GM11168 (cell line): ENCODE data around the gene CACNA1C.

Experiments
- in situ Hi-C: fragments of 300-500 bp; cut with MboI; formaldehyde crosslinking; loops from one replicate; pipeline ENCODE4 v1.12.0; 2022; ENCODE audit warnings: low sequenced_read_pairs; ENCODE audit not compliant: unreplicated experiment

The CACNA1C gene

DNA sequence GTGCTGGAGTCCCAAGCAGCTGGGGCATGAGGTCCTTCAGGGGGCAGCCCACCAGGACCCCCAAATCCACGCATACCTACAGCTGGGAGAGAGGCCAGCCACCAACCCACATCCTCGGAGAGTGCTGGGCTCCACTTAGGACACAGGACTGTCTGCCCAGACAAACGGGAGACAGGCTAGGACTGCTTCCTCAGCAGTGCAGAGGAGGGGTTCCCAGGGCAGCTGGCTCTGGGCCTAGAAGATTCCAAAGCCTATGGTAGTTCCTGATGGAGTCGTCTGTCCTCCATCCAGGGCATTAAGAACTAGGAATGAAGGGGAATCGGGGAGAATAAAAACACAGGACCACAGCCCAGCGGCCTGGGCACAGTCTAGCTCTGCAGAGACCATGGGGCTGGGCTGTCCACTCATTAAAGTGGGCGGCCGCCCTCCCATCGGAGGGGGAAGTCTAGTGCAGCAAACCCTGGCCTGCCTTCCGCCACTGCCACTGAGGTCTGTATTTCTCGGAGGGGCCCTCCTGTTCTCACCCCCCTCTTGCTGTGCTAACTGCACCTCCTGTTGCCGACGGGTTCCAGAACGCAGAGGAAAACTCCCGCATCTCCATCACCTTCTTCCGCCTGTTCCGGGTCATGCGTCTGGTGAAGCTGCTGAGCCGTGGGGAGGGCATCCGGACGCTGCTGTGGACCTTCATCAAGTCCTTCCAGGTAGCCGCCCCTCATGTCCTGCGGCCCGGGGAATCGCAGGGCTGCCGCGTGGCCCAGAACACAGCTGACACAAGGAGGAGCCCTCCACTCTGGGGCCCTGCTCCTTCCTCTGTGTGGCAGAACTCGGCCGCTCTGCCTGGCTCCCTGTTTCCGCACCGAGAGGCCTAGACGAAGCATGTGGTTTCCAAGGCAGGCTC is 598.5 kb downstream of the CACNA1C start:
- in situ Hi-C loops, result no loop called here

DNA sequence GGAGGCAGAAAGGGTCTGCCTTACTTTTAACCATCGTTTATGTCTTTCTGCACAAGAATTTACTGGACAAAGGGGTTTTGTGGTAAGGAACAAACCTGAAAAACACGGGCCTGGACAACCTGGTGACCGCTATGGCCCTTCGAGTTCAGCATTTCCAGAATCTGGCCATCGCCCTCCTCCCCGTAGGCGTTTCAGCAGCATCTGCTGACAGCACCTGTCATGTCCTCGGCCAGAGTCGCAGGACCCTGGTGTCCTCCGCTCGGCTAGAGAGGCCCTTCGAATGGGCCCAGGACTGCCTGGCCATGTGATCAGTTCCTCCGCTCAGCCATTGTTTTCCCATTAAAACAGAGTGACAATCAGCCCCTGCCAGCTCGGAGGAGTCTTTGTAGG is 599.2 kb downstream of the CACNA1C start:
- in situ Hi-C loops, result no loop called here

DNA sequence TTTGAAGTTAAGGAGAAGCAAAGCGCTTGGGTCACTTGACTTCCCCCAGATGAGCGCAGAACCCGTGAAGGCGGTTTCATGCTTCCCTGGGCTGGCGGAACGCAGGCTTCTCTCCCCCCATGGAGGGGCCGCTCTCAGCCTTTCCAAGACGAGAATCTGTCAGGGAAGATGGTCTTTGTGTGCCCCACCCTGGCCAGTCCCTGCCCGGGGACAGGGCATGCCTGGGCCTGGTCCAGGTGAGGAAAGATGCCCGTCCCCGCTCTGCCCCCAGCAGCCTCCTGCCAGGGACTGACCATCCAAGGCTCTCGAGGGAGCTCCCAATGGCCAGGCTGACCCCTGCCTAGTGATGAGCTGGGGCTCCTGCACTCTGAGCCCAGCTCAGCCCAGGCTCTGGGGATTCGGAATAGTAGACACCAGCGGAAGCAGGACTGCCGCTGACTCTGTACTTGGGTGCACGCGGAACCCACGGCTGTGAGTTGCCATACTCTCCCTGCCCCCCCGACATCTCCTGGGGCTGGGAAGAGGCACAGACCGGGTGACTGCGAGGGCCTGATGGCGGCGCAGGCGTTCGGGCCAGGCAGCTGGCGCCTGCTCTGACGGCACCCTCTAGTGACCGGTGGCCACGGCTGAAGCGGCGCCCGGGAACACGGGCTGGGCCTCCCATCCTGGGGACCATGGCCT is 599.8 kb downstream of the CACNA1C start:
- in situ Hi-C loops, result no loop called here

DNA sequence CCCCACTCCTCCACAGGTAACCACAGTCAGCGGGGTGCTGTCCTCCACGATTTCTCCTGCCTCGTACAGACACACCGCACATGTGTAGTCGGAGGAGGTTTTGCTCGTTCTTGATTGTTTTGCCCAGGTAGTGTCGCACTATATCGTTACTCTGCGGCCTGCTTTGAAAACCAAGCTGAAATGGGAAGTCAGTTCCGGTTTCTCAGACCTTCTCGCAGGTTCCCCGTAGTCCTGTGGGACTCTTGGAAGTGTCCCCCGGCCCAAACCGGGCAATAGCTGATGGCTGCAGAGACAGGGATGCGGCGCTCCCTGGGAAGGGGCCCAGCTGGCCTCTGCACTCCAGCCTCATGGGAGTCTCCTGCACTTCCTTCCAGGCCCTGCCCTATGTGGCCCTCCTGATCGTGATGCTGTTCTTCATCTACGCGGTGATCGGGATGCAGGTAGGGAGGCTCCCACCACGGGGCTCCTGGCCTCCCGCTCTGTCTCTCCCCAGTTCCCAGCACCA is 600.7 kb downstream of the CACNA1C start:
- in situ Hi-C loops, result no loop called here

DNA sequence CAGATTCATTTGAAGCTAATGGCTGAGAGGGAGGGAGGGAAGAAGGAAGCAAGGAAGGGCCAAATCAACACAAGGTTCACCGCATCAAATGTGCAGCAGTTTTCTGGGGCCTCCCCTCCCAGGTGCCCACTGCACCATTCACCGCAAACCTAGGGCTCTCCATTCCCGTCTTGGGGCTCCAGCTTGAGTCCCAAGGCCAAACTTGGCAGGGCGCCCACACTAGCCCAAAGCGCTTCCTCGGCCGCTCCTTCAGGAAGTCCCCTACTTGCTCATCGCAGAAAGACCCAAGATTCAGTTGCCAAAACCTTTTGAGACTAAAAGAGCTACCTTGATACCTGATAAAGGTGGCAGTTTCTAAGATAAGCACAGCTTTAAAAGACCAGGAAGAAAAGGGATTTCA is 601.5 kb downstream of the CACNA1C start:
- in situ Hi-C loops, result no loop called here

DNA sequence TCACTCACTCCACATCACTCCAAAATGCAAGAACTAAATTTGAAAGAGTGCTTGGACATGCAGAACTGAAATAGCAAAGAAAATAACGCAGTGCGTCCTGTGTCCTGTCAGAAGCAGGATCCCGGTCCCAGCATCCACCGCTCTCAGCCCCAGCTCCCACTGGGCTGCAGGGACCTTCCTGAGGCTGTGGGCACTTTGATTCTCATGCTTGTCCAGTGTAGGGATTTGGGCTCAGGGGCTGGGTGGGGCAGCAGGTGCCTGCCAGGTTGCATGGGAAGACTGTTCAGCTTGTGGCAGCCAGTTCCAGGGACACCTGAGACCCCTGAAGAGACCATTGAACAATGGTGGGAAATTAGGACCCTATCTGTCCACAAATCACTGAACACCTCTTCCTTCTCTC is 602.0 kb downstream of the CACNA1C start:
- in situ Hi-C loops, result no loop called here

DNA sequence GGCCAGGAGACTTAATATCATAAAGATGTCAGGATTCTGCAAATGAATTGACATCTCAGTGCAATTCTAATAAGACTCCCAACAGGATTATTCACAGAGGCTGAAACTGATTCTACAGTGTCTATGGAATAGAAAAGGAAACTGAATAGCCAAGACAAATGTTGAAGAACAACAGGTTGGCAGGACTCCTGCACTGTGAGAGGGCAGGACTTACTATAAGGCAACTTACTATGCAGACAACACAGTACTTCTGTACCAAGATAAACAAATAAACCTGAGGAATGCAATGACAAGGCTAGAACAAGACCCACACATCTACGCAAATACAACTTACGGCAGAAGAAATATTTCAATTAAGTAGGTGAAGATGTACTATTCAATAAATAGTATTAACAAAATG is 609.7 kb downstream of the CACNA1C start:
- in situ Hi-C loops, result no loop called here

DNA sequence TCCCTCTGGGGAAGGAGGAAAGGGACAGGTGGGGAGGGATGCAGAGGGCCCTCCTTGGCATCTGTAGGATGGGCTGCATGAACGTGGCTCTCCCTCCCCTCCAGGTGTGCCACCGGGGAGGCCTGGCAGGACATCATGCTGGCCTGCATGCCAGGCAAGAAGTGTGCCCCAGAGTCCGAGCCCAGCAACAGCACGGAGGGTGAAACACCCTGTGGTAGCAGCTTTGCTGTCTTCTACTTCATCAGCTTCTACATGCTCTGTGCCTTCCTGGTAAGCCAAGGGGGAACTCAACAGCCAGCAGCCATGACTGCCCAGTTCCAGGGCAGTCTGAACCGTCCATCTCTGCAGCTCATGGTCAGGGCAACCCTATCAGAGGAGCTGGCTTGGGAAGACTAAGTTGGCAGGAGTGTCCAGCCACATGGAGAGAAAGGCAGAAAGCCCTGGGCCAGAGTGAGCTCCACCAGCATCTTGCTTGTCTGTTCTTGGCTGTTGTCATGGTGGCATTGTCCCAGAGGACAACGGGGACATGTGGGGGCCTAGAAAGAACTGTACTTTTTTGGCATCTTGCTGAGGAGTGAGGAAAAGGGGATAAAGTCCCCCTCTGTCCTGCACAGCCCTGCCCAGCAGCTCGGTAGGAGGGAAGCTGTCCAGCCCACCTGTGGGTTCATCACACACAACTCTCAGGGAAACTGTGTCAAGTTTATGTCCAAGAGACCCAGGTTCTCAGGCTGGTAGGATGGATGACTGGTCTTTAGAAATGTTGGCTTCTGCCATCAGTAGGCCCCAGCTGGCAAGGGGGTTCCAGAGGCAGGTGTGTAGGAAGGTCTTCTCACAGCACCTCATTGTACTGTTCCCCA is 612.2 kb downstream of the CACNA1C start:
- in situ Hi-C loops, result no loop called here

DNA sequence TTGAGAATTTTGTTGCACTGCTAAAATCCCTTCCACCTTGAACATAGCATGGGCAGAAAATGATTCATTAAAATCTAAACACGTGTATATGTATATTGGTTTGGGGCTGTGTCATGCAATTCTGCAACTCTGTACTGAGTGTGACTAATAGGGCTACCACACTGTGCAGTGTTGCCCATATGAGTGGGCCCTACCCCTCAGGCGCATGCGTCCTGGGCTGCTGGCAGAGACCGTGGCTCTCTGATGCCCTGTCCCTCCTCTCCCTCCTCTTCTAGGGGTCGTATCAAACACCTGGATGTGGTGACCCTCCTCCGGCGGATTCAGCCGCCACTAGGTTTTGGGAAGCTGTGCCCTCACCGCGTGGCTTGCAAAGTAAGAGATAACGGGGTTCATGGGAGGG is 613.6 kb downstream of the CACNA1C start:
- in situ Hi-C loops, result no loop called here

DNA sequence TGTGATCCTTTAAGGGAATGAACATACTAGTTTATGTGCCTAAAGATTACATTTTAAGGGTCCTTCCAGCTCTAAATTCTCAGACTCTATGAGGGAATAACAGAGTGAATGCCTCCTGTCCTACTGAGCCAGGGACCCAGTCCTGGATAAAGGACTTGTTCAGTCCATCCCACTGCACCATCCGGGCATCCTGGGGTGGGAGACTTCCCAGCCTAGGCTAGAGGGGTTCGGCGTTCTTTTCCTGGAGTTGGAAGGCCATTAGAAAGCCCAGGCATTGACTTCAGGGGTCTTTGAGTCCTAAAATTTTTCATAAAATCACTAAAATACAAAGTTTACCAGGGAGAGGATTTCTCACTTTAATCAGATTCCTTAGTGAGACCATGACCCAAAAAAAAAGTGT is 614.1 kb downstream of the CACNA1C start:
- in situ Hi-C loops, result no loop called here

DNA sequence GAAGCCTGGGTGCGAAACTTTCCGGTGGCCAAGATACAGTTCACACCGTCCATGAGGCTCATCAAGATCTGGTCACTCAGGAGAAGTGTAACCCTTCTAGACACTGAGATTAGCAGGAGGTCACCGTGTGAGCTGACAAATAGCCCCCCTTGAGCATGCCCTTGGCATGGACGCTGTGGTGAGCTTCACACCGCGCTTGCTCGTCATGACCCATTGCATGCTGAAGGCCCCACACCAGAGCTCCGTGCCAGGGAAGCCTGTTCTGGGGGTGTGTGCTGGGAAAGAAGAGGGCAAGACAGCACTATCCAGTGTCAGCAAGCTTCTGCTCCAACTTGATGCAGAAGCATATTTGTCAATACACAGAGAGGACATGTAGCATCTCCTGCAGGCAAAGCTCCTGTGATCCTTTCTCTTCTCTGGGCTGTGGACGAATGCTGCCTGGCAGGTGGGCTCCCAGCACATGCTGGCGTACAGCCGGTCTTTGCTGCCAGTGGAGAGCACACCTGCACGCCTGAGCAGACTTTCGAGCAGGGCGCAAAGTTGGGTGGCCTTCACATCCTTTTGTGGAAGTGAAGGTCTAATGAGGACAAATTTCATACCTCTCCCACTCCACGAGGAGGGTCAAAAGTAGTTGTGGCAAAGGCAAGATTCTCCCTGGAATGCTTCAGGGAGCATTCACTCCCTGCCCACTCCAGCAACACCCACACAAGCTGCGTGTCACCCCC is 615.1 kb downstream of the CACNA1C start:
- in situ Hi-C loops, result no loop called here

DNA sequence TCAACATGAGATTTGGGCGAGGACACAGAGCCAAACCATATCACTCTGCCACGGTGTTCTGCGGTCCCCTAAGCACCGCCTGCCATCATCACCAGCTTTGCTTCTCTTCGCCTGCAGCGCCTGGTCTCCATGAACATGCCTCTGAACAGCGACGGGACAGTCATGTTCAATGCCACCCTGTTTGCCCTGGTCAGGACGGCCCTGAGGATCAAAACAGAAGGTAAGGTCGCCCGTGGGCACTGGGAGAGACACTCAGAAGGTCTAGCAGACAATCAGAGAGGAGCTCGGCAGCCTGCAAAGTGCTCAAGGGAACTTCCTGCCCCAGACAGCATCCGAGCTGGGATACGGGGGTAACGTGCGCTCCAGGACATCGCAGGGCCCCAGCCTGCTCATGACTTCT is 616.0 kb downstream of the CACNA1C start:
- in situ Hi-C loops, result no loop called here

DNA sequence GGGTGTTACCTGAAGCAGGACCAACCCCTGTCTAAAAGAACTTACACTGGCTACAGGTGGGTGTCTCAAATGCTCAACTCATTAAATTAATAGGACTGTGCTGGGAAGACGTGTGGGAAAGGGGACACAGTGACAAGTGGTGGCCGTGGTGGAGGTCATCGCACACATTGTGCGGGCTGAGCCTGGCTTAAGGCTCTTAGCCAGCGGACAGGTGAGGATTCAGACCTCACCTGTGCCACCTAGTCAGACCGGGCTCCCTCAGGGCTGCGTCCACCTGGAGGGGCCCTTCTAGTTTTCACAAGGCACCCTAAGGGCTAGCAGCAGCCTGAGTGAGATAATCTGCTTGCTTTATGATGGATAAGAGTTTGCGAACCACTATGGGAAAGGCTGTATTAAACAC is 616.8 kb downstream of the CACNA1C start:
- in situ Hi-C loops, result no loop called here

DNA sequence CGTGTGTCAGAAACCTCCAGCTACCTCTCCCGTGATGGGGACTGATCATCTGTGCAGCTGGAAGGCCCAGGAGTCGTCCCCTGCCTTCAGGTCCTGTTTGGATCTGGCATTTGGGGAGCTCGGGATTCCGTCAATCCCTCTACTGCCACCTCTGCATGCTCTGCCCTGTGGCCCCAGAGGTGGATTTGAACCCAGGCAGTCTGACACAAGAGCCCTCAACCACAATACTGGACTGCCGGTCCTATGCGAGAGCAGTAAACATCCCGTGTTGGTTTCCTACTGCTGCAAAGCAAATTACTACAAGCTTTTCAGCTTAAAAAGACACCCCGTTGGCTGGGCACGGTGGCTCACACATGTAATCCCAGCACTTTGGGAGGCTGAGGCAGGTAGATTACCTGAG is 620.1 kb downstream of the CACNA1C start:
- in situ Hi-C loops, result no loop called here

DNA sequence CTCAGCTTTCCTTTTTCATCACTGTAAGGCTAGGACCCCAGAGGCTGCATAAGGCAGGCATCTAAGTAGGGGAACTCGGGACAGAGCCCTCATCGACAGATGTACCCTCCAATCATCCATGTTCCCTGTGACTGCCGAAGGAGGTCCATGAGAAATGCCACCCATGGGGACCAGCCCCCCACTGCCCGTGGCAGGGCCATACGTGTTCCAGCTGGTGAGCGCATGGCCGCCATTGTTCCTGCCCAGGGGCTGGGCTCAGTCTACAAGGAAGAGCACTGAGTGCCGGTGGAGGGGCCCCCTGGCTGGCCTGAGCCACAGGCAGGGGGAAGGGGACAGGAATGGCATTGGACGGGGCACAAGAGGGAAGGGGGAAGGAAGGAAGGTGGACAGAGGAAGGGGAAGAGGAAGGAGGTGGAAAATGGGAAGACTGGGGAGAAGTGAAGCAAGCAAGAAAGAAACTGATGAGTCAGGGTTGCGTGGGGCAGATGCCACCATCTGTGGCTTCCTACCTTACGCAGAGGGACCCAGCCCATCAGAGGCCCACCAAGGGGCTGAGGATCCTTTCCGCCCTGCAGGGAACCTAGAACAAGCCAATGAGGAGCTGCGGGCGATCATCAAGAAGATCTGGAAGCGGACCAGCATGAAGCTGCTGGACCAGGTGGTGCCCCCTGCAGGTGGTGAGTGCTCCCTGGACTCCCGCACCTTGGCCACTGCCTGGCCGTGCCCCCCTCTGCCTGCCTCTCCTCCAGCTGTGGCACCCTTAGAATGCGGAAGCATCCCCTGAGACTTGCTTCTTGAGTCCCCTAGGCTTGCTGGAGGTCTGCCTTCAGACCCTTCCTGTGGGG is 621.4 kb downstream of the CACNA1C start:
- in situ Hi-C loops, result no loop called here

DNA sequence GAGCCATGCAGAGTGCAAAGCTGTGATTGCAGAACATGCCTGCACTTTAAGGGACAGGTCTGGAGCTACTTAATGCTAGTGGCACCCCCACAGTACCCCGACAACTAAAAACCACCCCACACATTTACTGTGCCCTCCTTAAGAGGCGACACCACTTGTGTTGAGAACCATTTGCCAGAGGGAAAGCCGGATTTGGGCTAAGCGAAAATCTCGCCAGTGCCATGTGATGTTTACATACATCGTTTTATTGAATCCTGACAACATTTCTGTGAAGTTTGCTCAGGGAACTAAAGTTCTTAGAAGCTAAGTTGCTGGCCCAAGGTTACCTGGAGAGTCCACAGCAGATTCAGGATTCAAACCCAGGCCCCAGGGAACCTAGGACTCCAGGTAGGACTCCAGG is 623.0 kb downstream of the CACNA1C start:
- in situ Hi-C loops, result no loop called here

DNA sequence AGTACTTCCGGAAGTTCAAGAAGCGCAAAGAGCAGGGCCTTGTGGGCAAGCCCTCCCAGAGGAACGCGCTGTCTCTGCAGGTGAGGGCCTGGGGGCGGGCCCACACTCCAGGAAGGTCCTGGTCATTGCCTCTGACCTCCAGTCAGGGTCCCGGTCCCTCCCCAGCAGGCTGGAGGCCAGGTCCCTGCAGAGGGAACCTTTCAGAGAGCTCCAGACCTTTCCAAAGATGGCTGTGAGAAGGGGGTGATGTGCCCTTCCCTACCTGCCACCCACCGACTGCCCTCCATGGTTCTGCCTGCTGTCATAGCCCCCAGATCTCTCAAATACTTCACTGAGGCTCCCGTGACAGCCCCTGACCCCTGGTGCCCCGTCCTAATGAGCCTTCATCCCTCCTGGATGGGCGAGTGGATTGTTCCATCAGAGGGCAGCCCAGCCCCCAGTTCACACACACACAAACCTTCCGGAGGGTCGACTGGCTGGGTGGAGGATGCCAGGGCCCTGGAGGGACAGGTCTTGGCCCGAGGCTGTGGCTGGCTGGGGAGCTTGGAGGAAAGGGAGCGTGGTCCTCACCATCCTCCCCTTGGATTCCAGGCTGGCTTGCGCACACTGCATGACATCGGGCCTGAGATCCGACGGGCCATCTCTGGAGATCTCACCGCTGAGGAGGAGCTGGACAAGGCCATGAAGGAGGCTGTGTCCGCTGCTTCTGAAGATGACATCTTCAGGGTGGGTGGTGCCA is 624.5 kb downstream of the CACNA1C start:
- in situ Hi-C loops, result no loop called here

DNA sequence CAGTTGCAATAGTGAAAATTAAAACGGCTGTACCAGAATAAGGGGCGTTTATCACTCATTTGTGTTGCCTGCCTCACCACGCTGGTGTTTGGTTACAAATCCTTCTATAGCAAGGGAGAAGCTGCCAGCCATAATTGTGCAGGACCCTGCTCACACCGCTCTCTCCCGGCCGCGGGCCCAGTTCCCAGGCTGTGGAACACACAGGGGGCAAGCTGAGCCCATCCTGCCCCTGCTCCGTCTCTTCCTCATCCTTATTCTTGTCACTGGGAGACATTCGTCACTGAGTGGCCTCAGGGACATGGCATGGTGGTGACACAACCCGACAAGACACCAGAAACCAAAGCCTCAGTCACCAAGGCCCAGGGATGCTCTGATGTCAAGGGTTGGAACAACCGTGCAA is 625.6 kb downstream of the CACNA1C start:
- in situ Hi-C loops, result no loop called here
